BE2C (cell line): ENCODE data around the gene CNIH2.

Source experiments
- DNase-seq: peaks from one replicate; pipeline ENCODE4 v3.0.0-alpha.2; 2020
- H3K27me3 ChIP-seq: fragments of 250-450 bp; sonication (Bioruptor Pico); 2 replicates; pipeline ENCODE4 v1.5.1; 2020; ENCODE audit warnings: mild to moderate bottlenecking
- H3K36me3 ChIP-seq: fragments of 250-450 bp; sonication (Bioruptor Pico); 2 replicates; pipeline ENCODE4 v1.5.1; 2020; ENCODE audit warnings: mild to moderate bottlenecking
- H3K4me1 ChIP-seq: fragments of 250-450 bp; sonication (Bioruptor Pico); 2 replicates; pipeline ENCODE4 v1.5.1; 2020
- H3K4me3 ChIP-seq: 2 replicates; pipeline ENCODE4 v1.5.1; 2011; ENCODE audit warnings: low read depth, low read length
- H3K9me3 ChIP-seq: fragments of 250-450 bp; sonication (Bioruptor Pico); 2 replicates; pipeline ENCODE4 v1.5.1; 2020
- CTCF ChIP-seq: IDR thresholded peaks from 2 replicates; pipeline ENCODE4 v1.5.1; 2012; ENCODE audit warnings: mild to moderate bottlenecking, low read depth, low read length

The CNIH2 gene

GRCh38 chr11:66324664-66325063 lies 46.7 kb downstream of the CNIH2 start:
- Histone ChIP-seq H3K4me3 (no peak overlapping the region), H3K36me3 (no peaks in the 10 kb centered on the region), H3K27me3 (no peaks in the 10 kb centered on the region), H3K4me1 (peaks cover 22% of the 10 kb centered on the region), H3K9me3 (no peaks in the 10 kb centered on the region)
- TF ChIP-seq CTCF = no peak
- DNase-seq = no peak

- no peaks in the 10 kb centered on the region for H3K9me3 ChIP-seq
- H3K4me1 ChIP-seq = peaks cover 22% of the 10 kb centered on the region
- H3K27me3 ChIP-seq = no peaks in the 10 kb centered on the region
- H3K36me3 ChIP-seq = no peaks in the 10 kb centered on the region
- no peak for DNase-seq
- no peak for TF ChIP-seq CTCF
- no peak overlapping the region for H3K4me3 ChIP-seq
Measured at GRCh38 chr11:66325263-66325671, 47.3 kb downstream of the CNIH2 start.

- DNase-seq = no peak
- no peaks in the 10 kb centered on the region for H3K9me3 ChIP-seq
- H3K4me3 ChIP-seq = no peak overlapping the region
- H3K27me3 ChIP-seq = no peaks in the 10 kb centered on the region
- no peaks in the 10 kb centered on the region for H3K36me3 ChIP-seq
- H3K4me1 ChIP-seq = peaks cover 22% of the 10 kb centered on the region
- TF ChIP-seq CTCF = no peak
Measured at GRCh38 chr11:66326261-66327111, 48.5 kb downstream of the CNIH2 start.

GRCh38 chr11:66327171-66328030 lies 49.4 kb downstream of the CNIH2 start:
- Histone ChIP-seq H3K4me3 (no peak overlapping the region), H3K9me3 (no peaks in the 10 kb centered on the region), H3K36me3 (no peaks in the 10 kb centered on the region), H3K27me3 (no peaks in the 10 kb centered on the region), H3K4me1 (peaks cover 22% of the 10 kb centered on the region)
- TF ChIP-seq CTCF = no peak
- no peak for DNase-seq

GRCh38 chr11:66328031-66328301 lies 50.0 kb downstream of the CNIH2 start:
- Histone ChIP-seq H3K27me3 (no peaks in the 10 kb centered on the region), H3K4me3 (no peak overlapping the region), H3K4me1 (peaks cover 22% of the 10 kb centered on the region), H3K36me3 (no peaks in the 10 kb centered on the region), H3K9me3 (no peaks in the 10 kb centered on the region)
- DNase-seq = no peak
- no peak for TF ChIP-seq CTCF
